ENCODE measurements around the gene ZNF20. TPM values are rescaled to one million over a fixed set of nuclear protein-coding genes. Genes with fewer than 3 reads are reported as not detected.

The ZNF20 gene
- total and polyA plus RNA-seq, 9 of the 15 experiments (the other 6 are each of a cell fraction or from before 2014, with no cell fraction given), result 1.4 to 3.7 (median 3.1) TPM

- intact Hi-C loops (cut with micrococcal nuclease) (loop anchor here (1.0 to 5.0 kb wide), 7 partner anchors 51 to 260 kb away; no protein-coding TSS in a partner anchor), in situ Hi-C loops (cut with MboI) (loop anchor here (5.0 to 10.0 kb wide), 3 partner anchors 264 to 479 kb away; partner anchors contain the start of gene ZNF491)
- ATAC-seq (no peak), FAIRE-seq (no peak), DNase-seq (ENCODE audit: extremely low read depth in 1 of 4, low spot score in 3 of 4) (no peak)
- no TSS peak for BruUV-seq (replicated peaks)
- peaks cover 3% of the 10 kb centered on the region; the same call in 1 of the 3 replicates for H3K36me3 ChIP-seq (ENCODE audit: control insufficient read depth, insufficient read depth, low read length)
- H3K79me2 ChIP-seq (ENCODE audit: control insufficient read depth, insufficient read depth, low read length), result no peaks in the 10 kb centered on the region; the same call in 2 of the 3 replicates
- H3K9ac ChIP-seq (ENCODE audit: insufficient read depth in 1 of 2, low read depth in 2 of 2, low read length in 2 of 2), result no peak overlapping the region
- no peak overlapping the region for H3K4me3 ChIP-seq
- H3K27me3 ChIP-seq (ENCODE audit: control insufficient read depth in 2 of 2, insufficient read depth in 2 of 2, low read length in 2 of 2), result no peaks in the 10 kb centered on the region; a peak in 1 of 5 replicates
- H3K27ac ChIP-seq (ENCODE audit: extremely low read depth, low read depth, low read length), result no peak overlapping the region
- peak overlapping the region; percentile 85 for H3K4me2 ChIP-seq (ENCODE audit: insufficient read depth, low read length)
- no peaks in the 10 kb centered on the region for H3K9me1 ChIP-seq (ENCODE audit: control insufficient read depth, insufficient read depth, low read length)
- 18% methylated on average over 10 of the region's 10 CpGs for WGBS (ENCODE audit: insufficient coverage, low coverage, missing lambda C conversion rate)
- ChIA-PET POLR2A (no interaction called here), CTCF (ENCODE audit: low intra/inter-chr PET ratio) (interaction anchor here (0.6 to 1.2 kb wide), 3 partner anchors 82 to 374 kb away, joined by 3 to 7 read pairs (median 4); no protein-coding TSS in a partner anchor)
- peaks cover 5 to 12% of the 10 kb centered on the region in 2 experiments; a peak in 4 of 5 replicates for H3K4me1 ChIP-seq (replicated peaks in 1 of 2; ENCODE audit: control insufficient read depth in 2 of 2, insufficient read depth in 2 of 2, low read length in 2 of 2)
- H2AFZ ChIP-seq (ENCODE audit: low read depth, low read length), result peak overlapping the region; percentile 87
- peaks cover 5% of the 10 kb centered on the region; the same call in 1 of the 2 replicates for H3K9me3 ChIP-seq (replicated peaks; ENCODE audit: control insufficient read depth, insufficient read depth, low read depth, low read length)
- H4K20me1 ChIP-seq (replicated peaks; ENCODE audit: control insufficient read depth, insufficient read depth, low read length), result no peaks in the 10 kb centered on the region
- no peak for TF ChIP-seq PPARD (CRISPR knock-in tag; IDR thresholded peaks at IDR 0.05)
- no peak for TF ChIP-seq CHCHD3 (CRISPR knock-in tag; IDR thresholded peaks at IDR 0.05)
- TF ChIP-seq ZNF695 (CRISPR knock-in tag; IDR thresholded peaks at IDR 0.05), result no peak
- TF ChIP-seq, protein P1, sequence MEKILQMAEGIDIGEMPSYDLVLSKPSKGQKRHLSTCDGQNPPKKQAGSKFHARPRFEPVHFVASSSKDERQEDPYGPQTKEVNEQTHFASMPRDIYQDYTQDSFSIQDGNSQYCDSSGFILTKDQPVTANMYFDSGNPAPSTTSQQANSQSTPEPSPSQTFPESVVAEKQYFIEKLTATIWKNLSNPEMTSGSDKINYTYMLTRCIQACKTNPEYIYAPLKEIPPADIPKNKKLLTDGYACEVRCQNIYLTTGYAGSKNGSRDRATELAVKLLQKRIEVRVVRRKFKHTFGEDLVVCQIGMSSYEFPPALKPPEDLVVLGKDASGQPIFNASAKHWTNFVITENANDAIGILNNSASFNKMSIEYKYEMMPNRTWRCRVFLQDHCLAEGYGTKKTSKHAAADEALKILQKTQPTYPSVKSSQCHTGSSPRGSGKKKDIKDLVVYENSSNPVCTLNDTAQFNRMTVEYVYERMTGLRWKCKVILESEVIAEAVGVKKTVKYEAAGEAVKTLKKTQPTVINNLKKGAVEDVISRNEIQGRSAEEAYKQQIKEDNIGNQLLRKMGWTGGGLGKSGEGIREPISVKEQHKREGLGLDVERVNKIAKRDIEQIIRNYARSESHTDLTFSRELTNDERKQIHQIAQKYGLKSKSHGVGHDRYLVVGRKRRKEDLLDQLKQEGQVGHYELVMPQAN (IDR thresholded peaks at IDR 0.05; ENCODE audit: borderline replicate concordance), result no peak
- no peak for TF ChIP-seq EWSR1 (IDR thresholded peaks at IDR 0.05; ENCODE audit: borderline replicate concordance, low read depth, partially characterized antibody)
- TF ChIP-seq, protein P2, sequence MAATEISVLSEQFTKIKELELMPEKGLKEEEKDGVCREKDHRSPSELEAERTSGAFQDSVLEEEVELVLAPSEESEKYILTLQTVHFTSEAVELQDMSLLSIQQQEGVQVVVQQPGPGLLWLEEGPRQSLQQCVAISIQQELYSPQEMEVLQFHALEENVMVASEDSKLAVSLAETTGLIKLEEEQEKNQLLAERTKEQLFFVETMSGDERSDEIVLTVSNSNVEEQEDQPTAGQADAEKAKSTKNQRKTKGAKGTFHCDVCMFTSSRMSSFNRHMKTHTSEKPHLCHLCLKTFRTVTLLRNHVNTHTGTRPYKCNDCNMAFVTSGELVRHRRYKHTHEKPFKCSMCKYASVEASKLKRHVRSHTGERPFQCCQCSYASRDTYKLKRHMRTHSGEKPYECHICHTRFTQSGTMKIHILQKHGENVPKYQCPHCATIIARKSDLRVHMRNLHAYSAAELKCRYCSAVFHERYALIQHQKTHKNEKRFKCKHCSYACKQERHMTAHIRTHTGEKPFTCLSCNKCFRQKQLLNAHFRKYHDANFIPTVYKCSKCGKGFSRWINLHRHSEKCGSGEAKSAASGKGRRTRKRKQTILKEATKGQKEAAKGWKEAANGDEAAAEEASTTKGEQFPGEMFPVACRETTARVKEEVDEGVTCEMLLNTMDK (IDR thresholded peaks at IDR 0.05; ENCODE audit: borderline replicate concordance, insufficient read depth, low read depth, low read length, poor library complexity, severe bottlenecking), result no peak
- TF ChIP-seq, protein P3, sequence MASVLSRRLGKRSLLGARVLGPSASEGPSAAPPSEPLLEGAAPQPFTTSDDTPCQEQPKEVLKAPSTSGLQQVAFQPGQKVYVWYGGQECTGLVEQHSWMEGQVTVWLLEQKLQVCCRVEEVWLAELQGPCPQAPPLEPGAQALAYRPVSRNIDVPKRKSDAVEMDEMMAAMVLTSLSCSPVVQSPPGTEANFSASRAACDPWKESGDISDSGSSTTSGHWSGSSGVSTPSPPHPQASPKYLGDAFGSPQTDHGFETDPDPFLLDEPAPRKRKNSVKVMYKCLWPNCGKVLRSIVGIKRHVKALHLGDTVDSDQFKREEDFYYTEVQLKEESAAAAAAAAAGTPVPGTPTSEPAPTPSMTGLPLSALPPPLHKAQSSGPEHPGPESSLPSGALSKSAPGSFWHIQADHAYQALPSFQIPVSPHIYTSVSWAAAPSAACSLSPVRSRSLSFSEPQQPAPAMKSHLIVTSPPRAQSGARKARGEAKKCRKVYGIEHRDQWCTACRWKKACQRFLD (CRISPR knock-in tag; IDR thresholded peaks at IDR 0.05), result no peak
- no peak for TF ChIP-seq E2F6 (IDR thresholded peaks at IDR 0.05; ENCODE audit: borderline replicate concordance in 1 of 2, extremely low read depth in 1 of 2, insufficient read depth in 1 of 2, insufficient read length in 1 of 2, low read depth in 1 of 2, low read length in 1 of 2, poor library complexity in 1 of 2, severe bottlenecking in 1 of 2)
- no peak for TF ChIP-seq ARID2 (IDR thresholded peaks at IDR 0.05)
- TF ChIP-seq, protein P4, sequence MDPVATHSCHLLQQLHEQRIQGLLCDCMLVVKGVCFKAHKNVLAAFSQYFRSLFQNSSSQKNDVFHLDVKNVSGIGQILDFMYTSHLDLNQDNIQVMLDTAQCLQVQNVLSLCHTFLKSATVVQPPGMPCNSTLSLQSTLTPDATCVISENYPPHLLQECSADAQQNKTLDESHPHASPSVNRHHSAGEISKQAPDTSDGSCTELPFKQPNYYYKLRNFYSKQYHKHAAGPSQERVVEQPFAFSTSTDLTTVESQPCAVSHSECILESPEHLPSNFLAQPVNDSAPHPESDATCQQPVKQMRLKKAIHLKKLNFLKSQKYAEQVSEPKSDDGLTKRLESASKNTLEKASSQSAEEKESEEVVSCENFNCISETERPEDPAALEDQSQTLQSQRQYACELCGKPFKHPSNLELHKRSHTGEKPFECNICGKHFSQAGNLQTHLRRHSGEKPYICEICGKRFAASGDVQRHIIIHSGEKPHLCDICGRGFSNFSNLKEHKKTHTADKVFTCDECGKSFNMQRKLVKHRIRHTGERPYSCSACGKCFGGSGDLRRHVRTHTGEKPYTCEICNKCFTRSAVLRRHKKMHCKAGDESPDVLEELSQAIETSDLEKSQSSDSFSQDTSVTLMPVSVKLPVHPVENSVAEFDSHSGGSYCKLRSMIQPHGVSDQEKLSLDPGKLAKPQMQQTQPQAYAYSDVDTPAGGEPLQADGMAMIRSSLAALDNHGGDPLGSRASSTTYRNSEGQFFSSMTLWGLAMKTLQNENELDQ (CRISPR knock-in tag; IDR thresholded peaks at IDR 0.05; ENCODE audit: borderline replicate concordance), result no peak
Observed at GRCh38 chr19:12141405-12141736, 1.2 kb upstream of the ZNF20 start.
